ENCODE data around the gene EFNA4.
A peak's percentile ranks its signal among the peaks of the same experiment; 100 is the strongest.

EFNA4 gene

GRCh38 chr1:155052439-155053395 is 10.8 kb upstream of the EFNA4 start:
- DNase-seq, result no peak

- no peak for DNase-seq
These were observed 9.9 kb upstream of the EFNA4 start for GRCh38 chr1:155053531-155054105.

DNA sequence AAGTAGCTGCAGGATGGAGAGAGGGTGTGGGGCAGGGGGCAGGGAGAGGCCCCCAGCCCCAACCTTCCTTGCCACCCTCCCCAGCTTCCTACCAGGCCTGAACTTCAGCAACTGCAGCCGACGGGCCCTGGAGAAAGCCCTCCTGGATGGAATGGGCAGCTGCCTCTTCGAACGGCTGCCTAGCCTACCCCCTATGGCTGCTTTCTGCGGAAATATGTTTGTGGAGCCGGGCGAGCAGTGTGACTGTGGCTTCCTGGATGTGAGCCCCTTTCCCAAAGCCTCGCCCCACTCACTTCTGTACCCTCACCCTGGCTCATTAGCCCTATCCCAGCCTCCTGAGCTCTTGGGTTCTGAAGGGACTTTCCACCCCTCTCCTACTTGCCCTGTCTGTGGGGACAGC is 6.4 kb upstream of the EFNA4 start:
- DNase-seq, result no peak

- no peak for DNase-seq
These were observed 5.7 kb upstream of the EFNA4 start for GRCh38 chr1:155057788-155058211.

DNA sequence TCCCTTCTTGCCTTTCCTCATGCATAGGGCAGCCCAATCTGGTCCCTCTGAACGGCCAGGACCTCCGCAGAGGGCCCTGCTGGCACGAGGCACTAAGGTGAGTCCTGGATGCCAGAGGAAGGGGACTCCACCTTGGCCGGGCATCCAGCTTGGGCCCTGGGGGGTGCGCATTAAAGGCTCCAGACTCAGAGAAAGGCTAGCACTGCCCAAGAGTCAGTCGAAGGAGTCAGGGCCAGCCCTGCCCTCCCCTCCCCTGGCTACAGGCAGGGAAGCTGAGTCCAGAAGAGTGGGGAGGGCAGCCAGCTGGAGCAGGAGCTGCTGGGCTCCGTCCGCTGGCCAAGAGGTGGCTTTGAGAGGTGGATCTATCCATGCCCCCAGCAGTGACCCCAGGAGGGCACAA is 2.8 kb upstream of the EFNA4 start:
- no peak for DNase-seq

DNA sequence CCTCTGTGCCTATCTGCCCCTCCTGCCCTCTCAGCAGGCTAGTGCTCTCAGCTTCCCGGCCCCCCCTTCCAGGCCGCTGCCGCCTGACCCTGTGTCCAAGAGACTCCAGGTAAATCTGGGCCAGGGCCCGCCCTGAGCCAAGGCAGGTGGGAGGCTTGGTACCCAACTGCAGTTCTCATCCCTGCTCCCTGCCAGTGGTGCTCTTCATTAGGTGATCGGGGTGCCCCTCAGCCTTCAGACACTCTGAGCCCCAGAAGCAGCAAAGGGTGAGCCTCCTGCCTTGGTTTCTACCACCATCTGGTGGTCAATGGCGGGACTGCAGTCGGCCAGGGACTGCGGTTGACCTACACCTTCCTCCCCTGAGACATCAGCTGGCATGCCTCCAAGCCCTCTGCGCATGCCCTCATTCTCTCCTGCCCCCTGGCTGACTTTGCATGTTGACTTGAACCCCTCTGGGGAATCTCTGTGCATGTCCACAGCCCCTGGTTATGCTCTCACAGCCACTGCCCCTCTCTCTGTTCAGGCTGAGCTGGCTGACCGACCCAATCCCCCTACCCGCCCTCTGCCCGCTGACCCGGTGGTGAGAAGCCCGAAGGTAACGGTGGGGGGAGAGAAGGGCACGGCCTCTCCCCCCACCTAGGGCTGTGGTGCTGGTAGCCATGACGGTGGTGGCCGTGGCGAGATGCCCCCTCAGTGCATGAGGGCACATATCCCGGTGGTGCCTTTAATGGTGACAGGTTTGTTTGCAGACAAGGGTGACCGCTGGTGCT is 2.0 kb upstream of the EFNA4 start:
- peak; percentile 86 for DNase-seq

- no peak for DNase-seq
These were observed 1.3 kb upstream of the EFNA4 start for GRCh38 chr1:155062151-155062686.

GRCh38 chr1:155062702-155063411 is 683 bp upstream of the EFNA4 start:
- peak; percentile 71 for DNase-seq

DNA sequence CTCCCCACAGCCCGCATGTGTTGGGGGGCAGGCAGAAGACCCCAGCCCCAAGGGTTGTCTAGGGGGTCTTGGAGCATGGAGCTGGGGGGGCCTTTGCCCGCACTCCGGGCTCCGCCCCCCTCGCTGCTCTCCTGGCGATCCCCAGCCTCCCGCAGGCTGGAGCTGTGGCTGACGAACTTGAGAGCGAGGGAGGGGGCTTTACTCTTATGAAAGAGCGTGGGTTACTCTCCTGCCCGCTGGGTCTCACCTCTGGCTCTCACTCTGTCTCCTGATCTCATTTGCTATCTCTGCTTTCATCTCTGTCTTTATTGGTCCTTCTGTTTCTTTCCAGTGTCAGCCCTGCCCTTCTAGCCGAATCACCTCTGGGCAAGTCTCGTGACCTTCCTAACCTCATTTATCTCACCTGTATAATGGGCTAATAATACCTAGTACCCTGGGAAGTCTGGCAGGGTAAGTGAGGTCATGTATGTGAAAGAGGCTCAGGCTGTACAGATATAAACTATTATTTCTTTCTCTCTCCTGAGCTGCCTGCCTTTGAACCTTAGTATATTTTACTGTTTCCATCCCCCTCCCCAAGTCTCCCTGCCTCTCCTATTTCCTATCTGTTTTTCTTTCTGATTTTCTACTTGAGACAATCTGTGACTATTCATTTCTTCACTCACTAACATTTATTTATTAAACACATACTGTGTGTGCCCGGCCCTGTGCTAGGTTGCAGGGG is 731 bp downstream of the EFNA4 start:
- no peak for DNase-seq

GRCh38 chr1:155064832-155065429 is 1.4 kb downstream of the EFNA4 start:
- no peak for DNase-seq

DNA sequence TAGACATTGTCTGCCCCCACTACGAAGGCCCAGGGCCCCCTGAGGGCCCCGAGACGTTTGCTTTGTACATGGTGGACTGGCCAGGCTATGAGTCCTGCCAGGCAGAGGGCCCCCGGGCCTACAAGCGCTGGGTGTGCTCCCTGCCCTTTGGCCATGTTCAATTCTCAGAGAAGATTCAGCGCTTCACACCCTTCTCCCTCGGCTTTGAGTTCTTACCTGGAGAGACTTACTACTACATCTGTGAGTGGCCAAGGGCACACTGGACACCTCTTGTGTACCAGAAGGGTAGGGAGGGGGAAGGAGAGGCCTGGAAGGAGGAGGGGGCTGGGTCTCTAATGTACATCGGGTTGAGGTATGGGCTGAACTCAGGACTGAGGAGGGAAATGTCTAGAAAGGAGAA is 3.2 kb downstream of the EFNA4 start:
- DNase-seq, result no peak

- DNase-seq, result no peak
These were observed 5.1 kb downstream of the EFNA4 start for GRCh38 chr1:155068599-155068998.

GRCh38 chr1:155069551-155070157 is 6.1 kb downstream of the EFNA4 start:
- no peak for DNase-seq

DNA sequence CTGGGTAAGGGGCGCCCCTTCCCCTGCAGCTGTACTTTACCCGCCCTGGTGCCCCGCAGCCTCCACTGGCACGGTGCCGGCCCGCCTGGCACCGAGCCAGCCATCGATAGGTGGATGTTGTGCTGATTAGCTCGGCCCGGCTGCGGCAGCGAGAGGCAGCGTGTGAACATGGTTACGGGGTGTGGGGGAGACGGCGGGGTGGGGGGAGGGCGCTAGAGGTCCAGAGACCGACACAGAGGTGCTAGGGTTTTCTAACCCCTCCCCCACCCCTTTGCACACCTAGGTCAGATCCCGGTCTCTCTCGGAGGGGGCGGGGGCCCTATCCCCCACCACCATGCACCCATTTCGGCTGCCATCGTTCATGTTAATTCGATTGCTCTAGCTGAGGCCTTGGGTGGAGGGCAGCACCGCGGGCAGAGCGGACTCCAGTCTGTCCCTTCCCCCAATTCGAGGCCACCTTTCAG is 6.7 kb downstream of the EFNA4 start:
- DNase-seq, result no peak

DNA sequence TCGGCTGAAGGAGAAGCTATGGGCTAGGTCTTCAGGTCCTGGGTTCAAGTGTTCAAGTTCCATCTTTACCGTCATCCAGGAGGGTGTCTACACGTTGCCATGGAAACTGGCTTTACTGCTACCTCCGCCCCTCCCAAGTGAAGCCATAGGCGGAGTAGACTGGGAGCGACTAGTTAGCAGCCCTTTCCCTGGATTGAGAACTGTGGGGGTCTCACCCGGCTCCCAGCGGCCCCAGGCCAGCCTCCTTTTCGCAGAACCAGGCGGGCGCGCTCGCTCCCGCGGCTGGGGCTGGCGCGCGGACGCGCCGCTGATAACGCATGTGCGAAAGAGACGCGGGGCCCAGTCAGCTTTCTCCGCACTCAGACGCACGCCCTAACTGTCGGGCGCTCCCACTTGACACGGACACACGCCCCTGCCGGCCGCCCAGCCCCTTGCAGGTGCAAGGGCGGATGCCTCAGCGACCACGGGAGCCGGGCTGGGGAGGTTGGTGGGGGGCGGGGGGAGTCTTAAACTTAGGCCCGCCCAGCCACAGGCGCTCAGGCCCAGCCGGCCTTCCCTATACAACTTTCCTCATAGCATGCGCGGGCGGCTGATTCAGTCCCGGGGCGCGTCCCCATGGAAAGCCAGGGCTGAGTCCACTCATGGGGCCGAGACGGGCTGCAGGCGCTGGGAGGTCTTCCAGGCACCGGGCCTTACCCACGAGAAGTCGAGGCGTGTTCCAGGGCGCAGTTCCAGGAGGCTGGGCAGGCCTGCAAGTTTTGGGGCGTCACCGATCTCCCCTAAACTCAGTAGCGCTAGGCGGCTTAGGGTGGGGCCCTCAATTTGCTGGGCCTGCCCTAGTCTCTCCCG is 7.4 kb downstream of the EFNA4 start:
- peak; percentile 80 for DNase-seq

- DNase-seq, result no peak
These were observed 8.2 kb downstream of the EFNA4 start for GRCh38 chr1:155071701-155072100.

GRCh38 chr1:155072531-155073289 is 9.2 kb downstream of the EFNA4 start:
- DNase-seq, result peak; percentile 23

GRCh38 chr1:155073377-155074242 is 10.1 kb downstream of the EFNA4 start:
- DNase-seq, result peak; percentile 18

Data from left hindlimb (tissue), 1 donor.